HCT116 (cell line): ENCODE measurements around the gene LCLAT1. TPM values are rescaled to one million over a fixed set of nuclear protein-coding genes. Genes with fewer than 3 reads are reported as not detected.
A peak's percentile ranks its signal among the peaks of the same experiment; 100 is the strongest.

Experiments
- ATAC-seq: fragments of 200-7000 bp; cut with Tn5 transposase; 2 replicates; pipeline ENCODE4 v1.9.1; 2020; ENCODE audit warnings: mild to moderate bottlenecking, moderate library complexity
- BruUV-seq: library from RNA; stranded (reverse); fragments of 400-500 nt; replicated peaks from 2 replicates; lab custom pipeline; 2021; lab: Mats Ljungman, UMichigan
- CTCF ChIA-PET: fragments of 300-600 bp; sonication (Branson Sonifier 250); formaldehyde crosslinking; loops from one replicate; lab custom pipeline; 2021; ENCODE audit warnings: antibody characterized with exemption; lab: Charles Lee
- POLR2A ChIA-PET: fragments of 300-600, 350-600 bp; sonication (Branson Sonifier 250); formaldehyde crosslinking; loops from one replicate; lab custom pipeline; 2021; ENCODE audit warnings: antibody characterized with exemption; lab: Charles Lee
- RAD21 ChIA-PET, 2 experiments: fragments of 300-600 bp; sonication (Branson Sonifier 250); formaldehyde crosslinking; loops; one replicate each; lab custom pipeline; 2023; ENCODE audit warnings: low total read pairs in 2 of 2; ENCODE audit not compliant: uncharacterized antibody in 2 of 2, unreplicated experiment in 2 of 2, low non-redundant PET in 1 of 2; lab: Charles Lee
- DNase-seq: peaks from one replicate; pipeline ENCODE4 v3.0.0-alpha.2; 2010; ENCODE audit warnings: low read depth, low spot score
- H2AFZ ChIP-seq: fragments of 200-600 bp; shearing (Covaris generic), sonication (generic); 2 replicates; pipeline ENCODE4 v1.6.1; 2017; ENCODE audit warnings: low read depth, mixed run types, mixed read lengths, antibody characterized with exemption, low read length; ENCODE audit not compliant: poor library complexity, severe bottlenecking
- H3K27ac ChIP-seq: 2 replicates; pipeline ENCODE4 v1.5.1; 2012; ENCODE audit warnings: low read depth, low read length
- H3K27me3 ChIP-seq: fragments of 200-600 bp; sonication (generic); 2 replicates; pipeline ENCODE4 v1.6.1; 2016; ENCODE audit warnings: mixed run types, low read length, mixed read lengths; ENCODE audit not compliant: insufficient read depth
- H3K36me3 ChIP-seq, 2 experiments: fragments of 200-500 bp in 1 of 2; fragments of 200-600 bp in 1 of 2; sonication (Bioruptor generic) in 1 of 2; sonication (generic) in 1 of 2; 2 replicates each; pipeline versions ENCODE4 v1.5.1 to v1.6.1; 2014 to 2016; ENCODE audit warnings: low read length in 2 of 2, inconsistent platforms in 1 of 2, mixed read lengths in 1 of 2, mixed run types in 1 of 2; ENCODE audit not compliant: insufficient read depth in 2 of 2, control insufficient read depth in 1 of 2
- H3K4me1 ChIP-seq, 2 experiments: fragments of 200-600 bp in 1 of 2; sonication (generic) in 1 of 2; 2 replicates each; pipeline versions ENCODE4 v1.5.1 to v1.6.1; 2012 to 2017; ENCODE audit warnings: low read length in 2 of 2, inconsistent platforms in 1 of 2, mild to moderate bottlenecking in 1 of 2, mixed read lengths in 1 of 2, mixed run types in 1 of 2, moderate library complexity in 1 of 2; ENCODE audit not compliant: insufficient read depth in 2 of 2, control insufficient read depth in 1 of 2
- H3K4me2 ChIP-seq: fragments of 200-600 bp; sonication (generic); 2 replicates; pipeline ENCODE4 v1.6.1; 2017; ENCODE audit warnings: mixed run types, low read length, mixed read lengths
- H3K4me3 ChIP-seq, 2 experiments: fragments of 200-600 bp in 1 of 2; sonication (generic) in 1 of 2; replicated peaks in 1 of 2; 2 replicates each; pipeline ENCODE4 v1.5.1; 2011 to 2016; ENCODE audit warnings: low read length in 2 of 2, control low read depth in 1 of 2, low read depth in 1 of 2, mild to moderate bottlenecking in 1 of 2, mixed read lengths in 1 of 2, mixed run types in 1 of 2
- H3K79me2 ChIP-seq: fragments of 200-600 bp; sonication (generic); 2 replicates; pipeline ENCODE4 v1.6.1; 2017; ENCODE audit warnings: mild to moderate bottlenecking, mixed run types, low read length, moderate library complexity, mixed read lengths; ENCODE audit not compliant: insufficient read depth
- H3K9ac ChIP-seq: fragments of 200-600 bp; sonication (generic); 2 replicates; pipeline ENCODE4 v1.6.1; 2016; ENCODE audit warnings: low read length, mixed read lengths
- H3K9me2 ChIP-seq: fragments of 200-600 bp; sonication (generic), shearing (Covaris generic); 2 replicates; pipeline ENCODE4 v1.6.1; 2017; ENCODE audit warnings: mixed run types, mild to moderate bottlenecking, moderate library complexity; ENCODE audit not compliant: insufficient read depth
- H3K9me3 ChIP-seq, 2 experiments: fragments of 200-500 bp in 1 of 2; fragments of 200-600 bp in 1 of 2; sonication (Bioruptor generic) in 1 of 2; sonication (generic) in 1 of 2; 2 replicates each; pipeline ENCODE4 v1.6.1; 2014 to 2017; ENCODE audit warnings: low read length in 2 of 2, mixed read lengths in 2 of 2, inconsistent platforms in 1 of 2, low read depth in 1 of 2, mild to moderate bottlenecking in 1 of 2, mixed run types in 1 of 2, moderate library complexity in 1 of 2; ENCODE audit not compliant: control insufficient read depth in 1 of 2, insufficient read depth in 1 of 2
- H4K20me1 ChIP-seq: fragments of 200-600 bp; sonication (generic), shearing (Covaris generic); 2 replicates; pipeline ENCODE4 v1.6.1; 2017; ENCODE audit warnings: mixed run types, mild to moderate bottlenecking, moderate library complexity; ENCODE audit not compliant: insufficient read depth
- ATF3 ChIP-seq: IDR thresholded peaks from 2 replicates; pipeline ENCODE4 v1.6.1; 2012
- CEBPB ChIP-seq: IDR thresholded peaks from 2 replicates; pipeline ENCODE4 v1.6.1; 2012; ENCODE audit warnings: low read depth
- EGR1 ChIP-seq: IDR thresholded peaks from 2 replicates; pipeline ENCODE4 v1.6.1; 2012; ENCODE audit warnings: low read depth
- MAX ChIP-seq: IDR thresholded peaks from 2 replicates; pipeline ENCODE4 v1.6.1; 2012
- POLR2AphosphoS5 ChIP-seq: IDR thresholded peaks from 2 replicates; pipeline ENCODE4 v1.6.1; 2011; ENCODE audit warnings: mild to moderate bottlenecking, low read depth, low read length, moderate library complexity
- RAD21 ChIP-seq: IDR thresholded peaks from 2 replicates; pipeline ENCODE4 v1.6.1; 2012; ENCODE audit warnings: low read depth, mild to moderate bottlenecking
- SIN3A ChIP-seq: IDR thresholded peaks from 2 replicates; pipeline ENCODE4 v1.6.1; 2012; ENCODE audit warnings: low read depth
- SP1 ChIP-seq: IDR thresholded peaks from 2 replicates; pipeline ENCODE4 v1.6.1; 2012; ENCODE audit warnings: low read depth
- SRF ChIP-seq: IDR thresholded peaks from 2 replicates; pipeline ENCODE4 v1.6.1; 2012; ENCODE audit warnings: low read depth
- YY1 ChIP-seq: IDR thresholded peaks from 2 replicates; pipeline ENCODE4 v1.6.1; 2011; ENCODE audit warnings: low read length, low read depth, moderate library complexity, mild to moderate bottlenecking; ENCODE audit not compliant: insufficient replicate concordance; ENCODE audit errors: extremely low read depth
- ZBTB33 ChIP-seq: IDR thresholded peaks from 2 replicates; pipeline ENCODE4 v1.6.1; 2011; ENCODE audit warnings: mild to moderate bottlenecking, low read length, moderate library complexity; ENCODE audit not compliant: insufficient replicate concordance; ENCODE audit errors: extremely low read depth
- ZFX ChIP-seq: fragments of 450-650 bp; IDR thresholded peaks from 2 replicates; pipeline ENCODE4 v1.6.1; 2017
- ZNF274 ChIP-seq: fragments of 200-500 bp; sonication (Bioruptor generic); IDR thresholded peaks from 2 replicates; pipeline ENCODE4 v1.6.1; 2014; ENCODE audit warnings: mild to moderate bottlenecking, low read depth, low read length, inconsistent platforms
- intact Hi-C: fragments of 100-400 bp; cut with micrococcal nuclease; formaldehyde crosslinking; loops from 2 replicates; pipeline ENCODE4 v1.10.0; 2022
- total RNA-seq: library from RNA; stranded (reverse); gene quantifications from one replicate; pipeline ENCODE4 v1.2.1, GENCODE V29; 2021; ENCODE audit not compliant: unreplicated experiment
- TF ChIP-seq, protein P1 (sequence below), 3 experiments: fragments of 200-600 bp in 1 of 3; sonication (generic) in 1 of 3; IDR thresholded peaks in 2 of 3; conservative IDR thresholded peaks in 1 of 3; 2 replicates each; pipeline ENCODE4 v1.5.1; 2012 to 2017; ENCODE audit warnings: low read depth in 2 of 3, low read length in 2 of 3, antibody characterized with exemption in 1 of 3, borderline replicate concordance in 1 of 3, control low read depth in 1 of 3, mild to moderate bottlenecking in 1 of 3, mixed read lengths in 1 of 3, mixed run types in 1 of 3, moderate library complexity in 1 of 3; ENCODE audit not compliant: insufficient read depth in 1 of 3
- TF ChIP-seq, protein P2 (sequence below): IDR thresholded peaks from 2 replicates; pipeline ENCODE4 v1.6.1; 2012; ENCODE audit warnings: low read depth

Gene LCLAT1
- total RNA-seq, 1 experiment from 2014 or later, result 36.2 TPM

- Histone ChIP-seq H3K9me2 (no peaks in the 10 kb centered on the region), H3K27me3 (no peaks in the 10 kb centered on the region), H3K4me2 (peak overlapping the region; percentile 66), H3K4me1 (peaks cover 45 to 55% of the 10 kb centered on the region in 2 experiments), H3K4me3 (peak overlapping the region in 1 of 2 experiments; percentile 11; a peak in 1 of 4 replicates), H2AFZ (no peak overlapping the region), H3K36me3 (no peaks in the 10 kb centered on the region), H3K9me3 (peaks cover 0 to 8% of the 10 kb centered on the region in 2 experiments; a peak in 1 of 4 replicates)
- ChIA-PET CTCF (no interaction called here), POLR2A (no interaction called here)
- BruUV-seq, result no TSS peak
- no peak for TF ChIP-seq RAD21
- no peak for TF ChIP-seq ATF3
- TF ChIP-seq EGR1, result no peak
- no peak for TF ChIP-seq ZNF274
- TF ChIP-seq ZFX, result no peak
- TF ChIP-seq SRF, result no peak
- TF ChIP-seq CEBPB, result no peak
- no peak for TF ChIP-seq SIN3A
- TF ChIP-seq MAX, result no peak
- TF ChIP-seq, protein P1, sequence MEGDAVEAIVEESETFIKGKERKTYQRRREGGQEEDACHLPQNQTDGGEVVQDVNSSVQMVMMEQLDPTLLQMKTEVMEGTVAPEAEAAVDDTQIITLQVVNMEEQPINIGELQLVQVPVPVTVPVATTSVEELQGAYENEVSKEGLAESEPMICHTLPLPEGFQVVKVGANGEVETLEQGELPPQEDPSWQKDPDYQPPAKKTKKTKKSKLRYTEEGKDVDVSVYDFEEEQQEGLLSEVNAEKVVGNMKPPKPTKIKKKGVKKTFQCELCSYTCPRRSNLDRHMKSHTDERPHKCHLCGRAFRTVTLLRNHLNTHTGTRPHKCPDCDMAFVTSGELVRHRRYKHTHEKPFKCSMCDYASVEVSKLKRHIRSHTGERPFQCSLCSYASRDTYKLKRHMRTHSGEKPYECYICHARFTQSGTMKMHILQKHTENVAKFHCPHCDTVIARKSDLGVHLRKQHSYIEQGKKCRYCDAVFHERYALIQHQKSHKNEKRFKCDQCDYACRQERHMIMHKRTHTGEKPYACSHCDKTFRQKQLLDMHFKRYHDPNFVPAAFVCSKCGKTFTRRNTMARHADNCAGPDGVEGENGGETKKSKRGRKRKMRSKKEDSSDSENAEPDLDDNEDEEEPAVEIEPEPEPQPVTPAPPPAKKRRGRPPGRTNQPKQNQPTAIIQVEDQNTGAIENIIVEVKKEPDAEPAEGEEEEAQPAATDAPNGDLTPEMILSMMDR (IDR thresholded peaks at IDR 0.05 in 2 of 3, conservative IDR thresholded peaks at IDR 0.05 in 1 of 3; ENCODE audit: borderline replicate concordance in 1 of 3, insufficient read depth in 1 of 3, low read depth in 2 of 3, low read length in 2 of 3), result no peak
- no peak for TF ChIP-seq POLR2AphosphoS5
- TF ChIP-seq ZBTB33, result no peak
- TF ChIP-seq SP1, result no peak
- no peak for TF ChIP-seq YY1
- TF ChIP-seq, protein P2, sequence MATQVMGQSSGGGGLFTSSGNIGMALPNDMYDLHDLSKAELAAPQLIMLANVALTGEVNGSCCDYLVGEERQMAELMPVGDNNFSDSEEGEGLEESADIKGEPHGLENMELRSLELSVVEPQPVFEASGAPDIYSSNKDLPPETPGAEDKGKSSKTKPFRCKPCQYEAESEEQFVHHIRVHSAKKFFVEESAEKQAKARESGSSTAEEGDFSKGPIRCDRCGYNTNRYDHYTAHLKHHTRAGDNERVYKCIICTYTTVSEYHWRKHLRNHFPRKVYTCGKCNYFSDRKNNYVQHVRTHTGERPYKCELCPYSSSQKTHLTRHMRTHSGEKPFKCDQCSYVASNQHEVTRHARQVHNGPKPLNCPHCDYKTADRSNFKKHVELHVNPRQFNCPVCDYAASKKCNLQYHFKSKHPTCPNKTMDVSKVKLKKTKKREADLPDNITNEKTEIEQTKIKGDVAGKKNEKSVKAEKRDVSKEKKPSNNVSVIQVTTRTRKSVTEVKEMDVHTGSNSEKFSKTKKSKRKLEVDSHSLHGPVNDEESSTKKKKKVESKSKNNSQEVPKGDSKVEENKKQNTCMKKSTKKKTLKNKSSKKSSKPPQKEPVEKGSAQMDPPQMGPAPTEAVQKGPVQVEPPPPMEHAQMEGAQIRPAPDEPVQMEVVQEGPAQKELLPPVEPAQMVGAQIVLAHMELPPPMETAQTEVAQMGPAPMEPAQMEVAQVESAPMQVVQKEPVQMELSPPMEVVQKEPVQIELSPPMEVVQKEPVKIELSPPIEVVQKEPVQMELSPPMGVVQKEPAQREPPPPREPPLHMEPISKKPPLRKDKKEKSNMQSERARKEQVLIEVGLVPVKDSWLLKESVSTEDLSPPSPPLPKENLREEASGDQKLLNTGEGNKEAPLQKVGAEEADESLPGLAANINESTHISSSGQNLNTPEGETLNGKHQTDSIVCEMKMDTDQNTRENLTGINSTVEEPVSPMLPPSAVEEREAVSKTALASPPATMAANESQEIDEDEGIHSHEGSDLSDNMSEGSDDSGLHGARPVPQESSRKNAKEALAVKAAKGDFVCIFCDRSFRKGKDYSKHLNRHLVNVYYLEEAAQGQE, result no peak
- TF ChIP-seq, all 23 proteins: peak for 0
- peaks cover 23% of the 10 kb centered on the region for H4K20me1 ChIP-seq
- H3K9ac ChIP-seq, result peak overlapping the region; percentile 4; the same call in 1 of the 2 replicates
- H3K79me2 ChIP-seq, result peaks cover 86% of the 10 kb centered on the region
- peak overlapping the region; percentile 23; the same call in 1 of the 2 replicates for H3K27ac ChIP-seq
- RAD21 ChIA-PET, result no interaction called here
- DNase-seq (no peak), ATAC-seq (no peak)
- intact Hi-C loops, result no loop called here
These were observed 63.4 kb downstream of the LCLAT1 start for GRCh38 chr2:30510409-30510808.
